SK-N-SH (cell line): Measurements from ENCODE around the gene OR2T6. TPM values are rescaled to one million over a fixed set of nuclear protein-coding genes. Genes with fewer than 3 reads are reported as not detected.

Experiments
- CTCF ChIA-PET: fragments of 300-600, 350-600 bp; formaldehyde crosslinking; extraction: SDS; loops from one replicate; lab custom pipeline; 2021; lab: Yijun Ruan, JAX
- POLR2A ChIA-PET: fragments of 350-600 bp; sonication (Branson Sonifier 250); formaldehyde crosslinking; extraction: SDS; loops from one replicate; lab custom pipeline; 2020; ENCODE audit warnings: antibody characterized with exemption, inconsistent platforms; lab: Yijun Ruan, JAX
- DNase-seq: peaks from one replicate; pipeline ENCODE4 v3.0.0; 2012
- H2AFZ ChIP-seq: fragments of 200-600 bp; sonication (generic); 2 replicates; pipeline ENCODE4 v1.8.1; 2016; ENCODE audit warnings: antibody characterized with exemption, mild to moderate bottlenecking, low read depth
- H3F3A ChIP-seq: fragments of 200-600 bp; sonication (generic); replicated peaks from 2 replicates; pipeline ENCODE3; 2016; ENCODE audit warnings: antibody characterized with exemption, mild to moderate bottlenecking; ENCODE audit not compliant: insufficient read depth
- H3K27ac ChIP-seq, 2 experiments: fragments of 200-500 bp in 1 of 2; fragments of 200-600 bp in 1 of 2; sonication (Bioruptor generic) in 1 of 2; sonication (generic), shearing (Covaris generic) in 1 of 2; 2 replicates each; pipeline versions ENCODE4 v1.5.1 to v1.6.1; 2014 to 2016; ENCODE audit warnings: low read depth in 2 of 2, inconsistent platforms in 1 of 2, low read length in 1 of 2, mild to moderate bottlenecking in 1 of 2, mixed read lengths in 1 of 2
- H3K27me3 ChIP-seq: fragments of 200-600 bp; sonication (generic), shearing (Covaris generic); 2 replicates; pipeline ENCODE4 v1.6.1; 2016; ENCODE audit warnings: mixed run types; ENCODE audit not compliant: insufficient read depth
- H3K36me3 ChIP-seq, 2 experiments: fragments of 200-500 bp in 1 of 2; fragments of 200-600 bp in 1 of 2; sonication (Bioruptor generic) in 1 of 2; sonication (generic) in 1 of 2; replicated peaks in 1 of 2; 2 replicates each; pipeline versions ENCODE3 to v1.5.1; 2014 to 2016; ENCODE audit warnings: low read length in 1 of 2, mild to moderate bottlenecking in 1 of 2; ENCODE audit not compliant: insufficient read depth in 2 of 2, control insufficient read depth in 1 of 2
- H3K4me1 ChIP-seq, 2 experiments: fragments of 200-500 bp in 1 of 2; fragments of 200-600 bp in 1 of 2; sonication (Bioruptor generic) in 1 of 2; sonication (generic), shearing (Covaris generic) in 1 of 2; 2 replicates each; pipeline versions ENCODE4 v1.5.1 to v1.6.1; 2014 to 2016; ENCODE audit warnings: low read depth in 1 of 2, low read length in 1 of 2, mixed run types in 1 of 2; ENCODE audit not compliant: insufficient read depth in 2 of 2, control insufficient read depth in 1 of 2
- H3K4me2 ChIP-seq: fragments of 200-600 bp; sonication (generic), shearing (Covaris generic); 2 replicates; pipeline ENCODE4 v1.6.1; 2017; ENCODE audit warnings: mixed run types
- H3K4me3 ChIP-seq, 2 experiments: fragments of 200-500 bp in 1 of 2; fragments of 200-600 bp in 1 of 2; sonication (Bioruptor generic) in 1 of 2; sonication (generic), shearing (Covaris generic) in 1 of 2; 2 replicates each; pipeline versions ENCODE4 v1.5.1 to v1.8.1; 2014 to 2016; ENCODE audit warnings: low read depth in 2 of 2, inconsistent platforms in 1 of 2, low read length in 1 of 2, mild to moderate bottlenecking in 1 of 2, mixed read lengths in 1 of 2, moderate library complexity in 1 of 2
- H3K79me2 ChIP-seq: fragments of 200-600 bp; sonication (generic); 2 replicates; pipeline ENCODE4 v1.8.1; 2017; ENCODE audit warnings: mild to moderate bottlenecking; ENCODE audit not compliant: insufficient read depth
- H3K9ac ChIP-seq: fragments of 200-600 bp; sonication (generic); 2 replicates; pipeline ENCODE4 v1.6.1; 2017; ENCODE audit warnings: mixed run types
- H3K9me2 ChIP-seq: fragments of 200-600 bp; sonication (generic); 2 replicates; pipeline ENCODE4 v1.6.1; 2017; ENCODE audit warnings: mixed run types
- H3K9me3 ChIP-seq: fragments of 200-600 bp; sonication (generic); 2 replicates; pipeline ENCODE4 v1.6.1; 2017; ENCODE audit warnings: mixed run types, mild to moderate bottlenecking, moderate library complexity
- H4K20me1 ChIP-seq: fragments of 200-600 bp; sonication (generic); 2 replicates; pipeline ENCODE4 v1.6.1; 2017; ENCODE audit warnings: mild to moderate bottlenecking, mixed run types; ENCODE audit not compliant: insufficient read depth
- JUND ChIP-seq: IDR thresholded peaks from 2 replicates; pipeline ENCODE4 v1.4.0; 2012
- NRF1 ChIP-seq: IDR thresholded peaks from 2 replicates; pipeline ENCODE4 v1.6.1; 2012; ENCODE audit warnings: low read depth, mild to moderate bottlenecking, low read length
- POLR2AphosphoS5 ChIP-seq: IDR thresholded peaks from 2 replicates; pipeline ENCODE4 v1.6.1; 2012; ENCODE audit warnings: low read depth, low read length
- SIN3A ChIP-seq: IDR thresholded peaks from 2 replicates; pipeline ENCODE4 v1.6.1; 2012; ENCODE audit warnings: low read depth, mild to moderate bottlenecking, low read length, moderate library complexity, borderline replicate concordance
- TAF1 ChIP-seq: IDR thresholded peaks from 2 replicates; pipeline ENCODE4 v1.6.1; 2012; ENCODE audit warnings: low read depth, mild to moderate bottlenecking, low read length, moderate library complexity, borderline replicate concordance
- WGBS: methylation state at CpG from one replicate; pipeline ENCODE4 v1.1.6; 2017; ENCODE audit warnings: low lambda C conversion rate; 5-methylcytosine and 5-hydroxymethylcytosine counted together
- polyA plus RNA-seq, 3 experiments: library from polyadenylated mRNA; depleted of rRNA; stranded (reverse); fragments of >200 nt; gene quantifications; 2 replicates each; pipeline ENCODE4 v1.2.3, GENCODE V29; 2012
- TF ChIP-seq, protein P1 (sequence below): fragments of 150-350 bp; IDR thresholded peaks from 2 replicates; pipeline ENCODE4 v1.6.1; 2016; ENCODE audit warnings: mild to moderate bottlenecking, low read depth, low read length
- TF ChIP-seq, protein P2 (sequence below): IDR thresholded peaks from 2 replicates; pipeline ENCODE4 v1.4.0; 2012; ENCODE audit warnings: low read depth, borderline replicate concordance
- TF ChIP-seq, protein P3 (sequence below): fragments of 200-600 bp; sonication (generic); IDR thresholded peaks from 2 replicates; pipeline ENCODE4 v1.6.1; 2017; ENCODE audit warnings: antibody characterized with exemption, mild to moderate bottlenecking, moderate library complexity
- TF ChIP-seq, protein P4 (sequence below): IDR thresholded peaks from 2 replicates; pipeline ENCODE4 v1.6.1; 2012; ENCODE audit warnings: mild to moderate bottlenecking, low read depth, low read length, moderate library complexity
- TF ChIP-seq, protein P5 (sequence below): IDR thresholded peaks from 2 replicates; pipeline ENCODE4; 2012

OR2T6 gene
- polyA plus RNA-seq, 1 of the 3 experiments (the other 2 are of a cell fraction) = not detected

DNA sequence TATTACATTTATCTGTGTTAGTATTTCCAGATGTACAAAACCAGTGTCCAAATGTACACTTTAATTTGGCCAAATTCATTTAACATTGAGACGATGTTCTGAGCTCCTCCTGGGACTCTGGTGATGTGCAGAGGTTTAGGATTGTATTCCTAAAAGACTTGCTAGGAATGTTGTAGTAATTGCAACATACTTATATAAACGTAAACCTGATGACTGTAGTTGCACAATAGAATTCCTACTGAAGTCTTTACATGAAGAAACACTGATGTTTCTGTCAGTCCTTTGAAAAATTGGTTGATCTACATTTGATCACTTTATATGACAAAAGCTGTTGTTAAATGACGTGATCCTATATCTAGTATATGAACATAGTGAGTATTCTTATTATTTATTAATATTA lies 32.1 kb upstream of the OR2T6 start (continued):
- TF ChIP-seq, protein P1, sequence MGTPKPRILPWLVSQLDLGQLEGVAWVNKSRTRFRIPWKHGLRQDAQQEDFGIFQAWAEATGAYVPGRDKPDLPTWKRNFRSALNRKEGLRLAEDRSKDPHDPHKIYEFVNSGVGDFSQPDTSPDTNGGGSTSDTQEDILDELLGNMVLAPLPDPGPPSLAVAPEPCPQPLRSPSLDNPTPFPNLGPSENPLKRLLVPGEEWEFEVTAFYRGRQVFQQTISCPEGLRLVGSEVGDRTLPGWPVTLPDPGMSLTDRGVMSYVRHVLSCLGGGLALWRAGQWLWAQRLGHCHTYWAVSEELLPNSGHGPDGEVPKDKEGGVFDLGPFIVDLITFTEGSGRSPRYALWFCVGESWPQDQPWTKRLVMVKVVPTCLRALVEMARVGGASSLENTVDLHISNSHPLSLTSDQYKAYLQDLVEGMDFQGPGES = no peak
- TF ChIP-seq NRF1 (no peak), TAF1 (no peak)

DNA sequence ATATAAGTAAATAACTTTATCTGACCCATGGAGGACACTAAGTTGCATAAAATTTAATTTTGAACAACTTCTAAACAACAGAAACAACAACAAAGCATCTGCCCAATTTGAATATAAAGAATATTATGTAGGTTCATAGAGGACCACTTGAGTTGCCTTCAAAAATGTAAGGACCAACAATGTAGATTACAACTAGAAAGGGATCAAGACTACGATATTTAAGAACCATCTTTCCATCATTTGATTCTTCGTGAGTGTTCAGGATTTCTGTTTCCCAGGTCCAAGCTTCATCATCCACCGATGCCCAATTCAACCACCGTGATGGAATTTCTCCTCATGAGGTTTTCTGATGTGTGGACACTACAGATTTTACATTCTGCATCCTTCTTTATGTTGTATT lies 27.1 kb upstream of the OR2T6 start, which contains the start of gene OR14C36:
OR14C36 (plus strand) TSS at position 301 of the 400 bp plus-strand sequence; CDS start at position 301, 0 bp downstream.
- TF ChIP-seq, protein P2, sequence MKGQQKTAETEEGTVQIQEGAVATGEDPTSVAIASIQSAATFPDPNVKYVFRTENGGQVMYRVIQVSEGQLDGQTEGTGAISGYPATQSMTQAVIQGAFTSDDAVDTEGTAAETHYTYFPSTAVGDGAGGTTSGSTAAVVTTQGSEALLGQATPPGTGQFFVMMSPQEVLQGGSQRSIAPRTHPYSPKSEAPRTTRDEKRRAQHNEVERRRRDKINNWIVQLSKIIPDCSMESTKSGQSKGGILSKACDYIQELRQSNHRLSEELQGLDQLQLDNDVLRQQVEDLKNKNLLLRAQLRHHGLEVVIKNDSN = no peak
- TF ChIP-seq, protein P3, sequence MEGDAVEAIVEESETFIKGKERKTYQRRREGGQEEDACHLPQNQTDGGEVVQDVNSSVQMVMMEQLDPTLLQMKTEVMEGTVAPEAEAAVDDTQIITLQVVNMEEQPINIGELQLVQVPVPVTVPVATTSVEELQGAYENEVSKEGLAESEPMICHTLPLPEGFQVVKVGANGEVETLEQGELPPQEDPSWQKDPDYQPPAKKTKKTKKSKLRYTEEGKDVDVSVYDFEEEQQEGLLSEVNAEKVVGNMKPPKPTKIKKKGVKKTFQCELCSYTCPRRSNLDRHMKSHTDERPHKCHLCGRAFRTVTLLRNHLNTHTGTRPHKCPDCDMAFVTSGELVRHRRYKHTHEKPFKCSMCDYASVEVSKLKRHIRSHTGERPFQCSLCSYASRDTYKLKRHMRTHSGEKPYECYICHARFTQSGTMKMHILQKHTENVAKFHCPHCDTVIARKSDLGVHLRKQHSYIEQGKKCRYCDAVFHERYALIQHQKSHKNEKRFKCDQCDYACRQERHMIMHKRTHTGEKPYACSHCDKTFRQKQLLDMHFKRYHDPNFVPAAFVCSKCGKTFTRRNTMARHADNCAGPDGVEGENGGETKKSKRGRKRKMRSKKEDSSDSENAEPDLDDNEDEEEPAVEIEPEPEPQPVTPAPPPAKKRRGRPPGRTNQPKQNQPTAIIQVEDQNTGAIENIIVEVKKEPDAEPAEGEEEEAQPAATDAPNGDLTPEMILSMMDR = no peak
- TF ChIP-seq, protein P4, sequence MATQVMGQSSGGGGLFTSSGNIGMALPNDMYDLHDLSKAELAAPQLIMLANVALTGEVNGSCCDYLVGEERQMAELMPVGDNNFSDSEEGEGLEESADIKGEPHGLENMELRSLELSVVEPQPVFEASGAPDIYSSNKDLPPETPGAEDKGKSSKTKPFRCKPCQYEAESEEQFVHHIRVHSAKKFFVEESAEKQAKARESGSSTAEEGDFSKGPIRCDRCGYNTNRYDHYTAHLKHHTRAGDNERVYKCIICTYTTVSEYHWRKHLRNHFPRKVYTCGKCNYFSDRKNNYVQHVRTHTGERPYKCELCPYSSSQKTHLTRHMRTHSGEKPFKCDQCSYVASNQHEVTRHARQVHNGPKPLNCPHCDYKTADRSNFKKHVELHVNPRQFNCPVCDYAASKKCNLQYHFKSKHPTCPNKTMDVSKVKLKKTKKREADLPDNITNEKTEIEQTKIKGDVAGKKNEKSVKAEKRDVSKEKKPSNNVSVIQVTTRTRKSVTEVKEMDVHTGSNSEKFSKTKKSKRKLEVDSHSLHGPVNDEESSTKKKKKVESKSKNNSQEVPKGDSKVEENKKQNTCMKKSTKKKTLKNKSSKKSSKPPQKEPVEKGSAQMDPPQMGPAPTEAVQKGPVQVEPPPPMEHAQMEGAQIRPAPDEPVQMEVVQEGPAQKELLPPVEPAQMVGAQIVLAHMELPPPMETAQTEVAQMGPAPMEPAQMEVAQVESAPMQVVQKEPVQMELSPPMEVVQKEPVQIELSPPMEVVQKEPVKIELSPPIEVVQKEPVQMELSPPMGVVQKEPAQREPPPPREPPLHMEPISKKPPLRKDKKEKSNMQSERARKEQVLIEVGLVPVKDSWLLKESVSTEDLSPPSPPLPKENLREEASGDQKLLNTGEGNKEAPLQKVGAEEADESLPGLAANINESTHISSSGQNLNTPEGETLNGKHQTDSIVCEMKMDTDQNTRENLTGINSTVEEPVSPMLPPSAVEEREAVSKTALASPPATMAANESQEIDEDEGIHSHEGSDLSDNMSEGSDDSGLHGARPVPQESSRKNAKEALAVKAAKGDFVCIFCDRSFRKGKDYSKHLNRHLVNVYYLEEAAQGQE = no peak
- TF ChIP-seq, protein P1 = no peak
- TF ChIP-seq SIN3A (no peak), POLR2AphosphoS5 (no peak), JUND (no peak)
- TF ChIP-seq, protein P5, sequence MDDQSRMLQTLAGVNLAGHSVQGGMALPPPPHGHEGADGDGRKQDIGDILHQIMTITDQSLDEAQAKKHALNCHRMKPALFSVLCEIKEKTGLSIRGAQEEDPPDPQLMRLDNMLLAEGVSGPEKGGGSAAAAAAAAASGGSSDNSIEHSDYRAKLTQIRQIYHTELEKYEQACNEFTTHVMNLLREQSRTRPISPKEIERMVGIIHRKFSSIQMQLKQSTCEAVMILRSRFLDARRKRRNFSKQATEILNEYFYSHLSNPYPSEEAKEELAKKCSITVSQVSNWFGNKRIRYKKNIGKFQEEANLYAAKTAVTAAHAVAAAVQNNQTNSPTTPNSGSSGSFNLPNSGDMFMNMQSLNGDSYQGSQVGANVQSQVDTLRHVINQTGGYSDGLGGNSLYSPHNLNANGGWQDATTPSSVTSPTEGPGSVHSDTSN = no peak
- Histone ChIP-seq H3K9me2 (no peaks in the 10 kb centered on the region), H3K36me3 (no peaks in the 10 kb centered on the region), H3K79me2 (no peaks in the 10 kb centered on the region), H3K4me3 (no peak within 1 kb of the TSS), H3K9ac (no peak within 1 kb of the TSS), H4K20me1 (no peaks in the 10 kb centered on the region), H3K27ac (no peak within 1 kb of the TSS), H3F3A (no peaks in the 10 kb centered on the region), H3K4me2 (no peak within 1 kb of the TSS), H3K9me3 (peaks cover 3% of the 10 kb centered on the region; the same call in 1 of the 2 replicates), H2AFZ (no peak within 1 kb of the TSS), H3K27me3 (no peaks in the 10 kb centered on the region), H3K4me1 (no peaks in the 10 kb centered on the region)
- CTCF ChIA-PET = no interaction called here
- no peak for DNase-seq
- 2% methylated on average over 4 of the region's 4 CpGs for WGBS
- POLR2A ChIA-PET = no interaction called here
